ENCODE measurements around the gene KCNMA1. TPM values are rescaled to one million over a fixed set of nuclear protein-coding genes. Genes with fewer than 3 reads are reported as not detected.
A peak's percentile ranks its signal among the peaks of the same experiment; 100 is the strongest.

Gene KCNMA1
- polyA plus RNA-seq, 1 of the 3 experiments (the other 2 are of a cell fraction), result 107 TPM

DNA sequence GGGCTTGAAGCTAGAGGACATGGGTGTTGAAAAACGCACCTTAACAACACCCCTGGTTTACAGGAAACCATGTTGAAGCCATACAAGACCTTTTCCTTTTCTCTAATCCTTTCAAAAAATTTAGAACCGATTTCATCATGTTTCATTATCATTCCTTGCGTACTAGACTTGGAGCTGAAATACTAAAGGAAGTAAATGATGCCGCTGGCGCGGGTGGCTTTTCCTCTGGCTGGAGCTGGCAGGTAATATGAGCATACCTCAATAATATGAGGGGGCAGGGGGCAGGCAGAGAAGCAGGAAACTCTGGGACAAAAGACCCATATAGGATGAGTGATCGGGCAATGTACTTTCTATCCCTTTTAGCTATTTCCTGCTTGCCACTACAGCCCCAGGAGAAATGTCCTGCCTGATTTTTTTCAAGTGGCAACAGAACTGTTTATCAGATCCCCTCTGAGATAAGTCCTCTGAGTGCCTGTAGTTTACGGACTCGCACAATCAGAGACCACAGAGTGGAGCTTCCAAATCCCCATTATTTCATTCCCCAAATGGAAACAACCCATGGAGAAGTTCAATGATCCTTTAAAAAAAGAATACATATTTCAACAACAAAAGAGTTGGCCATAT is 450.1 kb downstream of the KCNMA1 start:
- TF ChIP-seq GATA2 (CRISPR knock-in tag; IDR thresholded peaks at IDR 0.05) (peak; percentile 65), TCF12 (IDR thresholded peaks at IDR 0.05) (0 out of 2 replicates have a peak, but pooled peaks have one; percentile 16), ELF1 (IDR thresholded peaks at IDR 0.05) (no peak)
- TF ChIP-seq, protein P1, sequence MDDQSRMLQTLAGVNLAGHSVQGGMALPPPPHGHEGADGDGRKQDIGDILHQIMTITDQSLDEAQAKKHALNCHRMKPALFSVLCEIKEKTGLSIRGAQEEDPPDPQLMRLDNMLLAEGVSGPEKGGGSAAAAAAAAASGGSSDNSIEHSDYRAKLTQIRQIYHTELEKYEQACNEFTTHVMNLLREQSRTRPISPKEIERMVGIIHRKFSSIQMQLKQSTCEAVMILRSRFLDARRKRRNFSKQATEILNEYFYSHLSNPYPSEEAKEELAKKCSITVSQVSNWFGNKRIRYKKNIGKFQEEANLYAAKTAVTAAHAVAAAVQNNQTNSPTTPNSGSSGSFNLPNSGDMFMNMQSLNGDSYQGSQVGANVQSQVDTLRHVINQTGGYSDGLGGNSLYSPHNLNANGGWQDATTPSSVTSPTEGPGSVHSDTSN (IDR thresholded peaks at IDR 0.05), result peak; percentile 13; the same call in 1 of the 2 replicates
- Histone ChIP-seq H3F3A (replicated peaks; ENCODE audit: insufficient read depth) (peaks cover 13% of the 10 kb centered on the region), H3K9me2 (no peaks in the 10 kb centered on the region), H4K20me1 (ENCODE audit: insufficient read depth) (no peaks in the 10 kb centered on the region), H3K36me3 (replicated peaks in 1 of 2; ENCODE audit: control insufficient read depth in 1 of 2, insufficient read depth in 2 of 2, low read length in 1 of 2) (no peaks in the 10 kb centered on the region), H3K27ac (ENCODE audit: low read depth in 2 of 2, low read length in 1 of 2) (peak overlapping the region; percentile 39 to 60; a peak in 3 of 4 replicates), H3K4me3 (ENCODE audit: low read depth in 2 of 2, low read length in 1 of 2) (no peak overlapping the region), H2AFZ (ENCODE audit: low read depth) (peak overlapping the region; percentile 38; the same call in 1 of the 2 replicates), H3K9ac (no peak overlapping the region; the same call in 1 of the 2 replicates), H3K27me3 (ENCODE audit: insufficient read depth) (no peaks in the 10 kb centered on the region), H3K9me3 (no peaks in the 10 kb centered on the region), H3K4me1 (ENCODE audit: control insufficient read depth in 1 of 2, insufficient read depth in 2 of 2, low read depth in 1 of 2, low read length in 1 of 2) (peaks cover 12 to 29% of the 10 kb centered on the region in 2 experiments), H3K4me2 (peak overlapping the region; percentile 64), H3K79me2 (ENCODE audit: insufficient read depth) (no peaks in the 10 kb centered on the region)
- DNase-seq, result peak; percentile 24
- WGBS (ENCODE audit: low lambda C conversion rate), result 74% methylated on average over 9 of the region's 9 CpGs
- ChIA-PET CTCF (interaction anchor here (0.8 to 3.9 kb wide), 8 partner anchors 11 to 450 kb away, joined by 3 to 38 read pairs (median 3); partner anchors contain the start of gene KCNMA1), POLR2A (no interaction called here)

DNA sequence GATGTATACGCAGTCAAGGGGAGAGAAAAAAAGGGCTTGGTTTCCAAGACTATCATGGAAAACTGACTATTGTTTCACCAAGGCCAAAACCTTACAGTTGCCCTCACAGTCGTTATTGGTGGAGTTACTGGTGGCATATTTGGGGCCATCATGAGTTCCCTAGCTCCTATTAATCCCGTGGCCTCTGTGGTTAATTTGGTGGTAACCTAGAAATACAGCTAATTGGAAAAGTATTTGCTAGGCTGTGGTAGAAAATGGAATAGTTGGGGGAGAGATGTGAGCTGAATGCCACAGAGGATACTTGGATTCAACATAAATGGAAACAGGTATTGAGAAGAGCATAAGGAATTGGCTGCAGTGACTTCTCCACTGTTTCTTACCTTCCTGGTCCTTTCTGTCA is 450.7 kb downstream of the KCNMA1 start:
- Histone ChIP-seq H3K4me2 (peak overlapping the region; percentile 64), H3K9me3 (no peaks in the 10 kb centered on the region), H3K4me1 (ENCODE audit: control insufficient read depth in 1 of 2, insufficient read depth in 2 of 2, low read depth in 1 of 2, low read length in 1 of 2) (peaks cover 12 to 29% of the 10 kb centered on the region in 2 experiments), H3K36me3 (replicated peaks in 1 of 2; ENCODE audit: control insufficient read depth in 1 of 2, insufficient read depth in 2 of 2, low read length in 1 of 2) (no peaks in the 10 kb centered on the region), H3K4me3 (ENCODE audit: low read depth in 2 of 2, low read length in 1 of 2) (no peak overlapping the region), H3K9me2 (no peaks in the 10 kb centered on the region), H2AFZ (ENCODE audit: low read depth) (no peak overlapping the region), H3K9ac (no peak overlapping the region), H3F3A (replicated peaks; ENCODE audit: insufficient read depth) (peaks cover 13% of the 10 kb centered on the region), H3K27ac (ENCODE audit: low read depth in 2 of 2, low read length in 1 of 2) (peak overlapping the region in 1 of 2 experiments; percentile 60; a peak in 2 of 4 replicates), H3K79me2 (ENCODE audit: insufficient read depth) (no peaks in the 10 kb centered on the region), H4K20me1 (ENCODE audit: insufficient read depth) (no peaks in the 10 kb centered on the region), H3K27me3 (ENCODE audit: insufficient read depth) (no peaks in the 10 kb centered on the region)
- WGBS (ENCODE audit: low lambda C conversion rate), result 70% methylated on average over 3 of the region's 3 CpGs
- POLR2A ChIA-PET, result no interaction called here
- CTCF ChIA-PET, result interaction anchor here (0.8 to 3.9 kb wide), 6 partner anchors 12 to 450 kb away, joined by 3 to 38 read pairs (median 3); partner anchors contain the start of gene KCNMA1
- no peak for DNase-seq
- peak in 1 of 2 experiments; percentile 10; a peak in 1 of 4 replicates for TF ChIP-seq EP300 (IDR thresholded peaks at IDR 0.05; ENCODE audit: borderline replicate concordance in 1 of 2, low read depth in 1 of 2, low read length in 1 of 2)
- no peak for TF ChIP-seq MXI1 (IDR thresholded peaks at IDR 0.05; ENCODE audit: low read depth, low read length)

DNA sequence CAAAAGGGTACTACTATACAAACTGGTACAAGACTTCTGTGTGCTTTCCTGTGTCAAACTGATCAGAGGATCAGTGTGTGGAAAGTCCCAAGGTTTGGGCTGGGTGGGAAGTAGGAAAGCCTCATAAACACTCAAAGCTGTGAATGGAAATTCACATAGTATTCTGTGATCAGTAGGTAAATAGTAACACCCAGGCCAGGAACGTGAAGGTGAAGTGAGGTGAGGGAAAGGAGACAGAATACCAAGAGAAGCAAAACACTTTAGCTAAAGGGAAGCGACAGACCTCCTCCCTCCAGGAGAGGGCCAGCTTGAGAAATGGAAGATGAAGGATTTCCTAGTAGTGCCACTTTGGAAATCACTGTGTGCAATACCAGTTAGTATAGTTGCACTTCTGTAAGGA is 451.9 kb downstream of the KCNMA1 start:
- Histone ChIP-seq H3K36me3 (replicated peaks in 1 of 2; ENCODE audit: control insufficient read depth in 1 of 2, insufficient read depth in 2 of 2, low read length in 1 of 2) (no peaks in the 10 kb centered on the region), H4K20me1 (ENCODE audit: insufficient read depth) (no peaks in the 10 kb centered on the region), H2AFZ (ENCODE audit: low read depth) (no peak overlapping the region), H3K4me3 (ENCODE audit: low read depth in 2 of 2, low read length in 1 of 2) (no peak overlapping the region), H3K9me2 (no peaks in the 10 kb centered on the region), H3K4me2 (no peak overlapping the region), H3K27me3 (ENCODE audit: insufficient read depth) (no peaks in the 10 kb centered on the region), H3K27ac (ENCODE audit: low read depth in 2 of 2, low read length in 1 of 2) (no peak overlapping the region), H3F3A (replicated peaks; ENCODE audit: insufficient read depth) (peaks cover 13% of the 10 kb centered on the region), H3K4me1 (ENCODE audit: control insufficient read depth in 1 of 2, insufficient read depth in 2 of 2, low read depth in 1 of 2, low read length in 1 of 2) (peaks cover 12 to 37% of the 10 kb centered on the region in 2 experiments), H3K9me3 (no peaks in the 10 kb centered on the region), H3K9ac (no peak overlapping the region), H3K79me2 (ENCODE audit: insufficient read depth) (no peaks in the 10 kb centered on the region)
- ChIA-PET POLR2A (no interaction called here), CTCF (interaction anchor here (1.2 to 1.6 kb wide), 3 partner anchors 12 to 65 kb away, joined by 3 to 6 read pairs (median 4); no protein-coding TSS in a partner anchor)
- DNase-seq, result no peak
- whole genome bisulfite sequencing (ENCODE audit: low lambda C conversion rate), result 87% methylated on average over 2 of the region's 2 CpGs
- TF ChIP-seq, protein P2, sequence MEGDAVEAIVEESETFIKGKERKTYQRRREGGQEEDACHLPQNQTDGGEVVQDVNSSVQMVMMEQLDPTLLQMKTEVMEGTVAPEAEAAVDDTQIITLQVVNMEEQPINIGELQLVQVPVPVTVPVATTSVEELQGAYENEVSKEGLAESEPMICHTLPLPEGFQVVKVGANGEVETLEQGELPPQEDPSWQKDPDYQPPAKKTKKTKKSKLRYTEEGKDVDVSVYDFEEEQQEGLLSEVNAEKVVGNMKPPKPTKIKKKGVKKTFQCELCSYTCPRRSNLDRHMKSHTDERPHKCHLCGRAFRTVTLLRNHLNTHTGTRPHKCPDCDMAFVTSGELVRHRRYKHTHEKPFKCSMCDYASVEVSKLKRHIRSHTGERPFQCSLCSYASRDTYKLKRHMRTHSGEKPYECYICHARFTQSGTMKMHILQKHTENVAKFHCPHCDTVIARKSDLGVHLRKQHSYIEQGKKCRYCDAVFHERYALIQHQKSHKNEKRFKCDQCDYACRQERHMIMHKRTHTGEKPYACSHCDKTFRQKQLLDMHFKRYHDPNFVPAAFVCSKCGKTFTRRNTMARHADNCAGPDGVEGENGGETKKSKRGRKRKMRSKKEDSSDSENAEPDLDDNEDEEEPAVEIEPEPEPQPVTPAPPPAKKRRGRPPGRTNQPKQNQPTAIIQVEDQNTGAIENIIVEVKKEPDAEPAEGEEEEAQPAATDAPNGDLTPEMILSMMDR (IDR thresholded peaks at IDR 0.05), result no peak
- TF ChIP-seq RCOR1 (IDR thresholded peaks at IDR 0.05; ENCODE audit: low read length), result no peak

Measured in SK-N-SH (cell line).